ENCODE data around the gene ANO7. TPM values are rescaled to one million over a fixed set of nuclear protein-coding genes. Genes with fewer than 3 reads are reported as not detected.

Gene ANO7
- total RNA-seq, 1 donor from 2014 or later = 3.8 TPM

DNA sequence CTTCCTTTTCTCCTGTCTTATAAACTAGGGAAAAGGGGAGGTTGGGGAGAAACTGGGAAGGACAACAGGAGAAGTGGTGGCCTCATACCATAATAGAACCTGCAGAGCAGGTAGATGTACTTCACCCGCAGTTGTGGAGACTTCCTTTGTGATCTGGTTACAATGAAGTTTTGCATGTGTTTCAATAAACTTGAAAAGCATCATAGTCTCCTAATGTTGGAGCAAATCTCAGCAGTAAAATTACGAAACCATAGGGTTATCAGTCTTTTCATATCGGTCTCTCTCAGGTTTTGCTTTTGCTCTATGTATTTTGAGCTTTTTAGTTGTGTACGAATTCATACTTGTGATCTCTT, 30.5 kb downstream of the ANO7 start:
- DNase-seq (ENCODE audit: low spot score) (no peak), ATAC-seq (no peak)
- intact Hi-C loops (cut with DNase I) = loop anchor here (10.0 kb wide), 1 partner anchor 354 kb away; the partner anchor contains the start of gene AGXT

DNA sequence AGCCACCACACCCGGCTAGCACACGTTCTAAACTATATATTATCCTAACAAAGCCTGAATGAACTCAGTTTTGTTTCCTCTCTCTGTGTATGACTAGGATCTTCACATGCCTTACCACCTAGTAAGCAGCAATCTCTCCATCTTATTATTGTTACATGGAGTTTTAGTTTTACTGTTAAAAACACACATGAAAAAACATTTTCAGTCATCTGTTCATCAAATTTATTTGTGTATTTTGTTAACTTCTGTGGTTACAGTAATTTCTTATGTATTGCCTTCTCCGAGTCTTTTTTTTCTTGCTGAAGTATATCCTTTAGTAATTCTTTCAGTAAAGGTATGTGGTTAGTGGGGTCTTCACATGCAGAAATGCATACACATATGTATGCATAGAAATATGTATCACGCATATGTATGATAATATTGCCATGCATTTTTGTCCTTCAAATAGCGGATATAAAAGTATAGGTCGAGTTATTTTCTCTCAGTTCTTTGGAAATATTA, 31.4 kb downstream of the ANO7 start:
- intact Hi-C loops (cut with DNase I) = loop anchor here (10.0 kb wide), 1 partner anchor 355 kb away; the partner anchor contains the start of gene AGXT
- ATAC-seq = no peak

DNA sequence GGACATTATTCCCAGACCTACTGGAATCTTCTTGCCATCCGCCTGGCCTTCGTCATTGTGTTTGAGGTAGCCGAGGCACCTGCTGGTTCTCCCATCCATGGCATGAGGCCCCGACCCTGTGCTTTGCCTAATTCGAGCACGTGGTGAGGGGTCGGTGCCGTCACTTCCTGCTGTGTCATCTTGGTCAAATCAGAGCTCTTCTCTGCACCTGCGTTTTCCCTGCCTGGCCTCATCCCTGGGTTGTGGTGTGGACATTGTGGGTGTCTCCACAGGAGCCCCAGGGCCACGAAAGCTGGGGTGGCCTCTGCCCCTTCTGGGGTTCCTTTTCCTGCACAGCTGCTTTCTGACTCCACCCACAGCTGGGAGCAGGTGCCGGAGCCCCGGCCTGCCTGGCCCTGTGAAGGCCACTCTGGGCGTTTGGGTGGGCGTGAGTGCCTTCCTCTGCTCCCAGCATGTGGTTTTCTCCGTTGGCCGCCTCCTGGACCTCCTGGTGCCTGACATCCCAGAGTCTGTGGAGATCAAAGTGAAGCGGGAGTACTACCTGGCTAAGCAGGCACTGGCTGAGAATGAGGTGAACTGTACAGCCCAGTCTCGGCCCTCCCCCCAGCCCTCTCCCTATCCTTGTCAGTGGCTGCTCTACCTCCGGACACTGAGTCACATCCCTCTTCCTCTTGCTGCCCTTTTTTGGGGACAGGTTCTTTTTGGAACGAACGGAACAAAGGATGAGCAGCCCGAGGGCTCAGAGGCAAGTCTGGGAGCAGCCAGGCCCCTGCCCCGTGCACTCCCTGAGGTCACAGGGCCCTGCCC, 34.9 kb downstream of the ANO7 start:
- intact Hi-C loops (cut with DNase I) = no loop called here
- DNase-seq (ENCODE audit: low spot score) (no peak), ATAC-seq (peak; percentile 15)

More for the DNA sequence above, 31.4 kb downstream of the ANO7 start:
- DNase-seq (ENCODE audit: low spot score) = no peak

DNA sequence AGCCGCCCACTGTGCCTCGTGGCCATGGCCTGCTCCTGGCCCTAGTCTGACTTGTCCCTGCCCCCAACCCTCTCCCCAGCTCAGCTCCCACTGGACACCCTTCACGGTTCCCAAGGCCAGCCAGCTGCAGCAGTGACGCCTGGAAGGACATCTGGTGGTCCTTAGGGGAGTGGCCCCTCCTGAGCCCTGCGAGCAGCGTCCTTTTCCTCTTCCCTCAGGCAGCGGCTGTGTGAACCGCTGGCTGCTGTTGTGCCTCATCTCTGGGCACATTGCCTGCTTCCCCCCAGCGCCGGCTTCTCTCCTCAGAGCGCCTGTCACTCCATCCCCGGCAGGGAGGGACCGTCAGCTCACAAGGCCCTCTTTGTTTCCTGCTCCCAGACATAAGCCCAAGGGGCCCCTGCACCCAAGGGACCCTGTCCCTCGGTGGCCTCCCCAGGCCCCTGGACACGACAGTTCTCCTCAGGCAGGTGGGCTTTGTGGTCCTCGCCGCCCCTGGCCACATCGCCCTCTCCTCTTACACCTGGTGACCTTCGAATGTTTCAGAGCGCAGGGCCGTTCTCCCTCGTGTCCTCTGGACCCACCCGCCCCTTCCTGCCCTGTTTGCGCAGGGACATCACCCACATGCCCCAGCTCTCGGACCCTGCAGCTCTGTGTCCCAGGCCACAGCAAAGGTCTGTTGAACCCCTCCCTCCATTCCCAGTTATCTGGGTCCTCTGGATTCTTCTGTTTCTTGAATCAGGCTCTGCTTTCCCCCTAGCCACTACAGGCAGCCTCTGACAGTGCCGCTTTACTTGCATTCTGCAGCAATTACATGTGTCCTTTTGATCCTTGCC, 35.8 kb downstream of the ANO7 start:
- DNase-seq (ENCODE audit: low spot score) (no peak), ATAC-seq (peak; percentile 74)
- intact Hi-C loops (cut with DNase I) = no loop called here

- no peak for DNase-seq (ENCODE audit: low spot score)
- intact Hi-C loops (cut with DNase I) = no loop called here
- ATAC-seq = no peak
Observed at GRCh38 chr2:241224851-241225438, 36.5 kb downstream of the ANO7 start.

GRCh38 chr2:241225545-241225944, 37.1 kb downstream of the ANO7 start:
- no peak for ATAC-seq
- intact Hi-C loops (cut with DNase I) = no loop called here
- no peak for DNase-seq (ENCODE audit: low spot score)

GRCh38 chr2:241225983-241226382, 37.5 kb downstream of the ANO7 start:
- no peak for DNase-seq (ENCODE audit: low spot score)
- no peak for ATAC-seq
- intact Hi-C loops (cut with DNase I) = no loop called here

- intact Hi-C loops (cut with DNase I) = no loop called here
- DNase-seq (ENCODE audit: low spot score) (no peak), ATAC-seq (no peak)
Observed at GRCh38 chr2:241226723-241227572, 38.5 kb downstream of the ANO7 start.

GRCh38 chr2:241227594-241227993, 39.1 kb downstream of the ANO7 start:
- no peak for DNase-seq (ENCODE audit: low spot score)
- ATAC-seq = no peak
- intact Hi-C loops (cut with DNase I) = no loop called here

GRCh38 chr2:241228081-241228859, 39.8 kb downstream of the ANO7 start:
- DNase-seq (ENCODE audit: low spot score) (no peak), ATAC-seq (no peak)
- intact Hi-C loops (cut with DNase I) = no loop called here

DNA sequence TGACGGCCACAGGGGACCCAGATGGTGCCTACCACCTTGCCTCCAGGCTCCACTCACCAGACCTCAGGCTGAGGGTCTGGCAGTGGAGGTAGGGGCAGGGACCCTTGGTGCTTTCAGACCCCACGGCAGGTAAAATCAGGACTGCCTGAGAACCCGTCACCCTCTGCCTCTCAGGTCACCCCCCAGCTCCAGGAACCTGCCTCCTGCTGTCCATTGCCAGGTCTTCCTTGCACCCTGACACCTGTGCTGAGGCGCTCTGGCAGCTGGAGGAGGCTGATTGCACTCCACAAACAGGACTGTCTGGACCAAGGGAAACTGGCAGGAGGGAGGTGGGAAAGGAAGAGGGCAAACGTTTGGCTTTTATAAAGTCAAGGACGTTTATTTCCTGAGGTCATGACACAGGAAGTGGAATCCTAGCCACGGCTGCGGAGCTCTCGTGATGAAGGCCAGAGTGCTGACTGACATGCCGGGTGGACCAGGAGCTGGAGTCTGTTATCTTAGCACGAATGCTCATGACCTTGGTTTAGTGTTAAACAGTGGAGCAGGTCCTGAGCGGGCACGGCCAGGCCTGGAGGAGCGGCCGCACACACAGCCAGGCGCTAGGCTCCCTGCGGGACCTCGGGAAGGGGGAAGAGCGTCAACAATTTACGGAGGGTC, 40.5 kb downstream of the ANO7 start:
- no peak for ATAC-seq
- intact Hi-C loops (cut with DNase I) = no loop called here

DNA sequence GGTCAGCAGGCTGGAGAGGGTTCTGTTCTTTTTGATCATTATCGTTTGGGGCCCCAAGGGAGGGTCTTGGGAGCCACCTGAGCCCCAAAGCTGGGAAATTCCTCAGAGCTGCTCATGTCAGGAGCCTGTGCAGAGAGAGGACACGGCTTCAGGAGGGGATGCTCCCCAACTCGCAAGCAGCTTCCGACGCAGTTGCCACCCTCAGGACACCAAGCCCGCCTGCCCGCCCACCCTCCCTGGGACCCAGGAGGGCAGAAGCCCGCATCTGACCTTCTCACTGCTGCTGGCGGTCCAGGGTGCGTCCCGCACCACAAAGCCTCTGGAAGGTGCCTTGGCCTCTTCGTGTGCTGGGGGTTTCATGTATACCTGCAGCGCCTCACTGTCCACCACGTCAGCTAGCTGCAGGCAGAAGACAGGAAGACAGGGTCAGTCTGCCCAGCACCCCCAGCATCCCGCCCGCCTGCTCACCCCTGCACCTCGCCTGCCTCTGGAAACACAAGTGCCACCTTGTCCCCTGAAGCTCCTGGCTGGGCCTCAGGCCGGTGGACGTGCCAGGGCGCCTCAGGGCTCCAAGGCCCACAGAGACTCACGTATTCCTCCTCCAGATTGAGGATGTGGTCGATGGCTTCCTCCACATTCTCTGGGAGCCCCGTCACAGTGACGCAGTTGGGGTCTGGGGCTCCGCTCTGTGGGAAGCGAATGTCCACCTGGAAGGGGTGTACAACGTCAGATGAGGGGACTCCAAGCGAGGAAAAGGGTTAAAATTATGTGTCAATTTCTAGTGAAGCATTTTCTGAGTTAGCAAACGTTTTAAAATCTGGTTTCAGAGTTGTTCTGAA, 41.3 kb downstream of the ANO7 start:
- no peak for DNase-seq (ENCODE audit: low spot score)
- intact Hi-C loops (cut with DNase I) = no loop called here
- no peak for ATAC-seq

More for the DNA sequence above, 40.5 kb downstream of the ANO7 start:
- DNase-seq (ENCODE audit: low spot score) = no peak

DNA sequence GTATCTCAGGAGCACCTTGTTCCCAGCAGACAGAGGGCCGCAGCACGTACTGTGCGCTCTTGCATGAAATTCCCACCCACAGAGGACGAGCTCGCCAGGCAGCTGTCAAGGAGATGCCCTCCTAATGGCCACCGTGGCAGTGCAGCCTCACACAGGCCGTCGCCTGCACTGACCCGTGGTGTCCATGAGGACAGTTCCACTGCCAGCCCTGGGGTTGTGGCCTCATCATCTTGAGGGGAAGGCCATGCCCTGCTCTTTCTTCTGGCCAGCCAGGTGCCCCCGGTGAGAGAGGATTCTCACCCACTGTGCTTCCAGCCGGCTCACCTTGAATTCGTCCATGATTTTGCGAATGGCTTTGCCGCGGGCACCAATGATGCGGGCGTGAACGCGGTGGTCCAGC, 42.0 kb downstream of the ANO7 start:
- no peak for ATAC-seq
- intact Hi-C loops (cut with DNase I) = no loop called here
- no peak for DNase-seq (ENCODE audit: low spot score)

DNA sequence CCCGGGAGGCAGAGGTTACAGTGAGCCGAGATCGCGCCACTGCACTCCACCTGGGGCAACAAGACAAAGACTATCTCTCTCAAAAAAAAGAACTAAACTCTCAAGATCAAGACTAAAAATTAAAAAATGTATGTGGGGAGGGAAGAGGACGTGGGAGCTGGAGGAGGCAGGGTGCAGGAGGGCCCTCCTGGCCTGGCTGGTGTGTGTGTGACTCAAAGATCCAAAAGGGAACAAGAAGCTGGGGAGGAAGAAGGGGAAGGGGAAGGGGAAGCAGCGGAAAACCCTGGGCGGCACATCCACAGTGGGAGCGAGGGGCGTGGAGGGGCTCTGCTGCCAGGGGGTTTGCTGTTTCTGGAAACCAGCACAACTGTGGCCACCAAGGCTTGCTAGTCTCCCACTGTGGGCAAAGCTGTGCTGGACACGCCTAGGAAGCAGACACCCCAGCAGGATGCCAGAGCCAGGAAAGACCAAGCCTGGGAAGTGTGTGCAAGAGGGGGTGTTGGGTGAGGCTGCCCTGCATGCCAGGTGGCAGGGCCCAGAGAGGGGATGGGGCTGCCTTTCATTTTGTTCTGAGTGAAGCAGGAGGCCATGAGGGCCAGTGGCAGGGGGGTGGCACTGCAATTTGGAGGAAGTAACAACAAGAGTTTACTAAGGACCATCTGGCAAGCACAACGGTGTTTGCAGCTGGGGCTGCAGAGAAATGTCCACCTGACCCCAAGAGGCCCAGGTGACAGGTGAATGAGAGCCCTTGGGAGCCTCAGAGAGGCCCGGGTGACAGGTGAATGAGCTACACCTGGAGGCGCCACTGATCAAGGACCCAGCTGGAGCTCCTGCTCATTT, 44.5 kb downstream of the ANO7 start:
- intact Hi-C loops (cut with DNase I) = no loop called here
- ATAC-seq (no peak), DNase-seq (ENCODE audit: low spot score) (no peak)

GRCh38 chr2:241234066-241234790, 45.8 kb downstream of the ANO7 start:
- intact Hi-C loops (cut with DNase I) = no loop called here
- ATAC-seq (no peak), DNase-seq (ENCODE audit: low spot score) (no peak)

All from sciatic nerve (tissue), 2 donors.